Activated T-cell treated with anti-CD3 and anti-CD28 coated beads for 4 hours (primary cell): Measurements from ENCODE around the gene TGFB1.
"Not testable (repeated sequence)": the region's sequence is repeated elsewhere in the genome, so short reads cannot be mapped to it uniquely, and the experiment has no call there.

ENCODE experiments used
- DNase-seq: peaks from one replicate; pipeline ENCODE4 v3.0.0-alpha.2; 2020

The TGFB1 gene

DNA sequence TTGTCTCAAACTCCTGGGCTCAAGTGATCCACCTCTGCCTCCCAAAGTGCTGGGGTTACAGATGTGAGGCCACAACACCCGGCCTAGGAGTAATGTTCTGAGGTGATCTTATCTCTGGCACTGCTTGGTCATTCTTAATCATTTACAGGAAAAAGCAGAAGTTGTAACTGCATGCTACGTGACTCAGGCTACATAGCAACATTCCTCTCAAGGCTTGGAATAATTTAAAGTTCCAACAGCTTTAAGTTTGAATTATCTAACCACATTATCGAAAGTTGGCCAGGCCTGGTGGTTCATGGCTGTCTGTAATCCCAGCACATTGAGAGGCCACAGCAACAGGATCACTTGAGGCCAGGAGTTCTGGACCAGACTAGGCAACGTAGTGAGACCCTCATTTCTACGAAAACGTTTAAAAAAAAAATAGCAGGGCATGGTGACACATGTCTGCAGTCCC, 14.2 kb upstream of the TGFB1 start:
- no peak for DNase-seq

DNA sequence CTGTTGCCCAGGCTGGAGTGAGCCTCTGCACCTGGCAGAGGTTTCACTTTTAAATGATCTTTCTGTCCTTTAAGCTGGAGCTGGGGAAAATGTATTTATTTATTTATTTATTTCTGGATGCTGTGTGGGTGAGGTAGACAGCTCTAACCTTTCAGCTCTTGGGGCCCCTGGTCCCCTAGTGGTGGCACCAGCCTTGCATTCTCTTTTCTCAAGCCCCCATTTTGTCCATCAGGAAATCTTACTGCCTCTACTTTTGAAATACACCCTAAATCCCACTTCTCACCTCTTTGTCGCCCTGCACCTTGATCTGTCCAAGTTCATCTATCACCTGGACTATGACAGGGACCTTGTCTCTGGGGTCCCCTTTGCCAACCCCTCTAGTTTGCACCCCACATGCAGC, 12.4 kb upstream of the TGFB1 start:
- DNase-seq = no peak

DNA sequence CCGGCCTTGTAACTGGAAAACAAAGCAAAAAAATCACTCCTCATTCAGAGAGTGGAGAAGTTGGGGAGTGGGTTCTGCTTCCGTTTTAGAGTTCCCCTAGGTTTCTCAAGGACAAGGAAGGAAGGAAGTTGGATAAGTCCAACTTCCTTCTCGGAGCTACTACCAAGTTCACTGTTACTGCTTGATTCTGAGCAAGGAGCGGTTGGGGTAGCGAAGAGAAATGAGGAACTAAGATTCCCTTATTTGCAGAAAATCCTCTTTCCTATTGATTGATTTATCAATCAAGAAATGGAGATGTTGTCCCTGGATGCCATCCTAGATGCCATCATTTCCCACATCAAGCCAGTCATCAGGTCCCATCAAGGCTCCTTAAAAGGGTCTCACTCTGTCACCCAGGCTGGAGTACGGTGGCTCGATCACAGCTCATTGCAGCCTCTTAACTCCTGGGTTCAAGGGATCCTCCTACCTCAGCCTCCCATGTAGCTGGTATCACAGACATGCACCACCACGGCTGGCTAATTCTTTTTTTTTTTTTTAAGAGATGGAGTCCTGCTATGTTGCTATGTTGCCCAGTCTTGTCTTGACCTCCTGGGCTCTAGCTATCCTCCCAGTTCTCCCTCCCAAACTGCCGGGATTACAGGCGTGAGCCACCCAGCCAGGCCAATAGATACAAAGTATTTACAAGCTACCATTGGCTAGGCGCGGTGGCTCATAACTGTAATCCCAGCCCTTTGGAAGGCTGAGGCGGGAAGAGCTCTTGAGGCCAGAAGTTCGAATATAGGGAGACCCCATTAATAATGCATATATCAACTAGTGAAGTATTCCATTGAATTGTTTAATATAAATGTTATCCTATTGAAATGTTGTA, 11.0 kb upstream of the TGFB1 start:
- no peak for DNase-seq

DNA sequence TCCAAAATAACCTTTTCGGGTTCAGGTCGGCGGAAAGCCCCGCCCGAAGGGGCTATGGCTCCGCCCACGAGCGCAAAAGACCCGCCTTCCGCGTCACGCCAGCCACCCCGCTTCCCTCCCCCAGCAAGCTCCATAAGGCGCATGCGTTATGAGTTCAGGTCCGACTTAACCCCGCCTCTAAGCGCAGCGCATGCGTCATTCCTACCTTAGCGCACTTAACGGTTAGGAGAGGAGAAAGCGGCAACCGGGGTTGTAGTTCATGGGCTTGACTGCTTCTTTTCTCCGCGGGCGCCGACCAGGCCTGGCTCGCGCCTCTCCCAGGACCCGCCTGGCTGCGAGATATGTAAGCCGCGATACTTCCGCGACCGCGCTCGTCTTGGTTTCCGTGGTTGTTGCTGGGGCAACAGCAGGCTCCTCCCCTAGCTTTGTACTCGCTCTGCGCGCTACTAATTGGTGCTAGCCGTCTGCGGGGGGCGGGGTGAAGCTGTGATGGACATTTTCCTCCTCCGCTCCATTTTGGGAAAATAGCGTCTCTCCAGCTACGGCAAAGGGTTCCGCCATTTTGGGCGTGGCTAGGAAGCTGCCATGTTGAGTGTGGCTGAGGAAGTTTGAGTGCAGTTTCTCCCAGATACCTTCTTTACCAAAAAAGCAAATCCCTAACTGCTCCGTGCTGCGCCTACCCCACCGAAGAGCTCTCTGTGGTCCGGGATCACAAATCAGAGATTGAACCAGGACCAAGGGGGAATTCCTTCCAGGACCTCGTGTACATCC, 10.2 kb upstream of the TGFB1 start, which contains the start of gene B9D2:
TSS of gene B9D2 (minus strand) at position 397 of the 771 bp plus-strand sequence. CDS start 630 bp downstream, outside the sequence.
- peak; percentile 96 for DNase-seq

DNA sequence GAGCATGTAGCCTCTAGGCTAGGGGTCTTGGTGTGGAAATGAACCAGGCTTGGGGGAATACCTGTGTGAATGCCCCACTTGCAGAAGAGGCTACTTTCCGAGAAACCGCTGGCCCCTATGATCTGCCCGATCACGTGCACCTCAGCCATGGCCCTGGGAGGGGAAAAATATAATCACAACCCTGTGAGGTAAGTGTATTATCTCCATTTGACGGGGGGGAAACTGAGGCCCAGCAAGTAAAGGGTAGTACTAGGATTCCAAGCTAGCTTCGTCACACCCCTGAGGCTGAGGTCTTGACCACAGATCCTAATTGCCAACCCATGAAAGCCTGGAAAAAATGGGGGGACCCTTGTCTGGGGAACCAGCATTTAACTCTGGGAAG, 9.6 kb upstream of the TGFB1 start:
- no peak for DNase-seq

DNA sequence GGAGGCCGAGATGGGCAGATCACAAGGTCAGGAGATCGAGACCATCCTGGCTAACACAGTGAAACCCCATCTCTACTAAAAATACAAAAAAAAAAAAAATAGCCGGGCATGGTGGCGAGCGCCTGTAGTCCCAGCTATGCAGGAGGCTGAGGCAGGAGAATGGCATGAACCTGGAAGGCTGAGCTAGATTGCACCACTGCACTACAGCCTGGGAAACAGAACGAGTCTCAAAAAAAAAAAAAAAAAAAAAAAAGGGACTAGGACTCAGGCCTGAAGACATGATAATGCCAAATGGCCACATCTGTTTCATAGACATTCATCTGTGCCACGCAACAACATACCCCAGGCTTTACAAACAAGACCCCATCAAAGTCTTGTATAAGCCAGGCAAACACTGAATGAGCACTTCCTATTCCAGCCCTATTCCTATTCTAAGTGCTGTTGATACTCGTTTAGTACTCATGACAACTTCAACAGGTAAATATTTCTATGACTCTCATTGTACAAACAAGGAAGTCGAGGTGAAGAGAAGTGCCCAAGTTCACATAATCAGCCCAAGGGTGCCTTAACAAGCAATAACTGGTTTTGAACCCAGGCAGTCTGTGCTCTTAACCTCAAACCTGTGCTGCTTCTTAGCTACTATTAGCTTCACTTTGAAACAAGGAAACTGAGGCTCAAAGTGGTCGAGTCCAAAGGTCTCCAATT, 8.6 kb upstream of the TGFB1 start:
- no peak for DNase-seq

DNA sequence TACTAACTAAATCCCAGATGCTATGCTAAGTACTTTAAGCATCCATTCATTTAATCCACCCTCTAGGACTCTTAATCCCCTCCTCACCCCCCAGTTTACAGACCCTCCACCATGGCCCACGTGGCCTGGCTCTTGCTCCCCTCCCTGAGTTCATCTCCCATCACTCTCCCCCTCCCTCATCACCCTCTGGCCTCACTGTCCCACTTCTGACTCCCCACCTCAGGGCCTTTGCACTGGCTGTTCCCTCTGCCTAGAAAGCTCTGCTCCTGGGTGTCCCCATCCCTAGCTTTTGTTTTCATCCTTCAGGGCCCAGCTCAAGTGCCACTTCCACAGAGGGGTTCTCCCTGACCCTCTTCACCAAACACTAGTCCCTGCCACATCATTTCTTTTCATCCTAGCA, 6.0 kb upstream of the TGFB1 start:
- DNase-seq = no peak

DNA sequence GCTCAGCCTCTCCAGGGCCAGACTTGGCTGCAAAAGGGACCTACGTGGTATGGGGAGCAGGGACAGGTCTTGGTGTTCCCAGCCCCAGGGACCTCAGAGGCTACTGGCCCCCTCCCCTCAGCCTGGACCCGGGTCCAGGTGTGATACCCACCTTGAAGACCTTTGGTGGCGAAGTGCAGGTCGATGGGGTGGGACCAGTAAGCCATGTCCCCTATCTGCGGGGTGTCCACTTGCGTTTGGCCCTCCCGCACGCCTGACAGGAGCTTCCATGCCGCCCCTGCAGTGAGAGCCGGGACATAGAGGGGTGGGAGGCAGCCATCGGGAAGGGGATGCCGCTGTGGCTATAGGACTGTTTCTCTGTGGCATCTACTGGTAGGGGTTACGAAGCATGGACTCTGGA, 4.0 kb upstream of the TGFB1 start:
- no peak for DNase-seq

DNA sequence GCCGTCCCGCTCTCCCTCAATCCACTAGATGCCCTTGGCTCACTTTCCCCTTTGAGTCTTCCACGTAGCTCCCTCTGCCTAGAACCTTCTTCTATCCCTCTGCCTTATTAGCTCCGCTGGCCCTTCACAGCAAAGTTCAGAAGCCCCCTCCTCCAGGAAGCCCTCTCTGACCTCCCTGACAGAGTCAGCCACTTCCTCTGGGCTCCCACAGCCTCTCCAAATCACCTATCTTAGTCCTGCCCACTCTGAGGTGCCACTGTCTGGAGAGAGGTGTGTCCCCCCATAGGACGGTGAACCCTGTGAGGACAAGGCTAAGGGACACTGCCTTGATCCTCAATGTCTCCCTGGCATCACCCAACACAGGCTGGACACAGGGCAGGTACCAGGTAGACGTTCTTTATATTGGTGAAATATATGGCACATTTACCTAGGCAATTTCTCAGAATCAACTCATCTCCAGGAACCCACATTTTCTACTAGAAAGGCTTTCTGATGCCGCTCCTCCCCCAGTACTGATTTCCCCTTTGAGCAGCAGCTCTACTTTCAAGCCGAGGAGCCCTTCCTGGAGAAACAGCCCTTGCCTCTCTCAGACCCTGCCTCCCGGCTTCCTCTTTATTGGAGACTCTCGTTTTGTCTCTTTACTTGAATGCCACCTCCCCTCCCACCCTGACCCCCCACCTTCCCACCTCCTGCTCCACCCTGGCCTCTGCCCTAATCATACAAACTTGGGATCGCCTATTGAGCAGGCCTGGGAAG, 3.4 kb upstream of the TGFB1 start:
- no peak for DNase-seq

DNA sequence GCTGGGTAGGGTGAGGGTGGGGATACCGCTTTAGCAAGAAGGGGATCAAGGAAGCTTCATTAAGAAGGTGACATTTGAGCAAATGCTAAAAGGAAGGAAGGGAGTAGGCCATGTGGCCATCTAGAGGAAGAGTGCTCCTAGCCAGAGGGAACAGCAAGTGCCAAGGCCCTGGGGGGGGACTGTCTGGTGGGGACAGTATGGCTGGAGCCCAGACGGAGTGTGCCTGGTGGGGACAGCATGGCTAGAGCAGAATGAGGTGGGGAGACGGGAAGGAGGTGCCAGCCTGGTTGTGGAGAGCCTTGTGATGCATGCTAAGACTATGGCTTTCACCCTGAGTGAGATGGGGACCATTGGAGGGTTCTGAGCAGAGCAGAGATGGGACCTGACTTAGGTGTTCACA, 2.1 kb upstream of the TGFB1 start:
- DNase-seq = no peak

DNA sequence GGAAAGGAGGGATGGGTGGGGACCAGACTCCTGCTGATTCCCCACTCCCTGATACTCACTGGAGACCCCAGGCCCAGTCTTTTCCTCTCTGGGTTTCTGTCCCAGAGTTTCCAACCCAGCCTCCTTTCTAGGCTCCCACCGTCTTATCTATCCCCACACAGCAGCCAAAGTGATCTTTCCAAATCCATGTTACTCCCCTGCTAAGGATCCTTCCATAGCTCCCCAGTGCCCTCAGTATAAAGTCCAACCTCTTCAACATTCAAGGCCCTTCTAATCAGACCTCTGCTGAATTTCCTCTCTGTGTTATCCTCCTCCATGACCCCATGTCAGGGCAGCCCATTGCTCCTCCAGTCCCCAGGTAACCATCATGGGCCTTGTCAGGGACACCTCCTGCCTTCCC, 1.3 kb upstream of the TGFB1 start:
- no peak for DNase-seq

DNA sequence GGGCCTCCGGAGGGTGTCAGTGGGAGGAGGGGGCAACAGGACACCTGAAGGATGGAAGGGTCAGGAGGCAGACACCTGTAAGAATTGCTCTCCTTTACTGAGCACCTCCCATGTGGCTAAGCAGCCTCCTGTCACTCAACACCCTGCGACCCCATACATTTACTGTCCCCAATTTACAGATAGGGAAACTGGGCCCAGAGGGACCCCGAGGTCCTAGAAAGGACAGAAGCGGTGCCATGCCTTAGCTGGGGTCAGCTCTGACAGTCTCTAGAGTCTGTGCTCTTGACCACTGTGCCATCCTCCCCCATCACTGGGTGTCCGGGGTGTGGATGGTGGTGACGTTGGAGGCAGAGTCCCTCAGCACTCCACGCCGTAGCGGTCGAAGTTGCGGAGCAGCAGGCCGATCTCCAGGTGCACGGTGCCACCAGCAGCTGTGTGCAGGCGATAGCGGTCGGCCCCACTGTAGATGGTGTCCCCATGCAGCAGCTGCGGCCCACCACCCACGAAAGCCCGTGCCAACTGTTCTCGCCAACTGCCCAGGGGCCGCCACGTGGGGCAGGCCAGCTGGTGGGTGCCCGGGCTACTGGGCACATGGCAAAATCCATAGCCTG, 726 bp upstream of the TGFB1 start:
- no peak for DNase-seq

DNA sequence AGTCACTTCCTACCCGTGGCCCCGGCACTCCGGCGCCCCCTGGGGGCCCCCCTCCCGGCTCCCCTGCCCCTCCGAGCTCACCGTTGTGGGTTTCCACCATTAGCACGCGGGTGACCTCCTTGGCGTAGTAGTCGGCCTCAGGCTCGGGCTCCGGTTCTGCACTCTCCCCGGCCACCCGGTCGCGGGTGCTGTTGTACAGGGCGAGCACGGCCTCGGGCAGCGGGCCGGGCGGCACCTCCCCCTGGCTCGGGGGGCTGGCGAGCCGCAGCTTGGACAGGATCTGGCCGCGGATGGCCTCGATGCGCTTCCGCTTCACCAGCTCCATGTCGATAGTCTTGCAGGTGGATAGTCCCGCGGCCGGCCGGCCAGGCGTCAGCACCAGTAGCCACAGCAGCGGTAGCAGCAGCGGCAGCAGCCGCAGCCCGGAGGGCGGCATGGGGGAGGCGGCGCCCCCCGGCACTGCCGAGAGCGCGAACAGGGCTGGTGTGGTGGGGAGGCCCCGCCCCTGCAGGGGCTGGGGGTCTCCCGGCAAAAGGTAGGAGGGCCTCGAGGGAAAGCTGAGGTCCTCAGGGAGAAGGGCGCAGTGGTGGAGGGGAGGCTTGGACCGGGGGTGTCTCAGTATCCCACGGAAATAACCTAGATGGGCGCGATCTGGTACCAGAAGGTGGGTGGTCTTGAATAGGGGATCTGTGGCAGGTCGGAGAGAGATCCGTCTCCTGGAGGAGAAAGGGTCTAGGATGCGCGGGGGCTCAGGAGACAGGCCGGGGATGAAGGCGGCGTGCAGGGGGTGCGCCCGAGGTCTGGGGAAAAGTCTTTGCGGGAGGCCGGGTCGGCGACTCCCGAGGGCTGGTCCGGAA, 885 bp downstream of the TGFB1 start:
- peak; percentile 72 for DNase-seq

DNA sequence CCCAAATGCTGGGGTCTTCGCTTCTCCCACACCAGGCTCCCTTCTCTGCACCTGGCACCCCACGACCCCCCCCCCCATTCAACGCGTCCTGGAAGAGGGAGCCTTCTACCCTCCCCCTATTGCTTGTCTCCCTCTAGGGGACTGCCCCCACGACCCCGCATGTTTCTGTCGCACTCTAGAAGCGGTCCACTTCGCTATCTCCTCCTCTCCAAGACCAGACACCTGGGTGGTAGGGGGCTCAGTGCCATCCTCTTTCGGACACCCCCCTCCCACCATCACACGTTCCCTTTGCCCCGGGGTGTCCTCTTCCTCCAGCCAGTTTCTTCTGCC, 1.5 kb downstream of the TGFB1 start:
- DNase-seq = no peak

DNA sequence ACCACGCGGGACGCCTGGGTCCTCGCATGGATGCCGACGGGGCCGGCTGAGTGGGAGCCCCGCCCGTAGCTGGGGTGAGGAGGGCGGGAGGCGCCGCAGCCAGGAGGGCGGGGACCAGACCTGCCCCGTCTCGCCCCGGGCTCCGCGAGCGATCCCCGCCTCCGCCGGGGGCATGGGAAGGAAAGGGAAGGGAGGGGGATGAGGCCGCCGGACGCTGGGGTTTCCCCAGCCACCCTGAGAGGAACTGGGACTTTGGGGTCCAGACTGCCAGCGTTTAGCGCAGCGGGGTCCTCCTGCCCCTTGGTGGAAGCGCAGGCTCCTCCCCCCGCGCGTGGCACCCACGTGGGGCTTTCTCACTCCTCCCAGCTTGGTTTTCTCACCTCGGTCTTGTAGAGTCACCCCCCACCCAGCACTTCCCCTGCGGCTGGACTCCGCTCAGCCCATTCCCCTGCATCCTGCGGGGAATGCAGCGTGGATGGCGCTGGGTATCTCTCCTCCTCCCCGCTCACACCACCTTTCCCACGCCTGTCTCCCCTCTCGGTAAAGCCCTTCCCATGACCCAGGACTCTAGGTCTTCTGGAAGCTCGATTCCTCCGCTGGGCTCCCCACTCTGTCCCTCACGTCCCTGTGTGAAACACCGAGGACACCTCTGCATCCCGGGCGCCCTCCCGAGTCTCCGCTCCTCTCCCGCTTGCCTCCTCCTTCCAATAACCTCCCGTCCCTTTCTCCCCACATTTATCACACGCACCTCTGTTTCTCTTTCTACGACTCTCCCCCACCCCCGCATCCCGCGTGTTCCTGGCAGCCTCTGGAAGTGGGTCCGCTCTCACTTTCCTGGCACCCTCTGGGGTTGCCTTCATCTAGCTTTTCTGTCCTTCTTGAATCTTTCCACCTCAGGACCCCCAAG, 2.1 kb downstream of the TGFB1 start:
- DNase-seq = peak; percentile 82

DNA sequence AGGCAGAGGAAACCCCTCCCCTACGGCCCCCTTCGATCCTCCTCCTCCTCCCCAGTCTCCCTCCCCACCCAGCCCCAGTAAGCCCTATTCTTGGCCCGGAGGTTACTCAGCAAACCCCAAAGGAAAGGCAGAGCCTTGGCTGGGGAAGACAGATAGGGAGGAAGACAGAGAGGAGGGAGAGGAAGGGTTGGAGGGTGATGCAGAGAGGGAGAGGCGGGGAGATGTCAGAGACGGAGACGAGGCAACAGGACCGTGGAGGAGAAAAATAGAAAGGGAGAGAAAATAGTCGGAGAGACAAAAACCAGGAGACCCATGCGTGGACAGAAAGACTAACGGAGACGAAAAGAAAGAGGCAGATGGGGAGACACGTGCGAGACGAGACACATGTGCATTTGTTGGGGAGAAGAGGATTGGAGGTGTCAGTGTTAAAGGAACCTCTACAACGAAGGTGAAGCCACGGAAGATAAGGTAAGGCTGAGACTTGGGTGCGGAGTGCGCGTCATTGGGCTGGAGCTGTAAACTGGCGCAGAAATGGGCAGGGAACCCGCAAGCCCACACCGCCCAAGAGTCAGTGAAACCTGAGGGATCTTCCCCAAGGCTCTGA, 2.9 kb downstream of the TGFB1 start:
- DNase-seq = no peak

DNA sequence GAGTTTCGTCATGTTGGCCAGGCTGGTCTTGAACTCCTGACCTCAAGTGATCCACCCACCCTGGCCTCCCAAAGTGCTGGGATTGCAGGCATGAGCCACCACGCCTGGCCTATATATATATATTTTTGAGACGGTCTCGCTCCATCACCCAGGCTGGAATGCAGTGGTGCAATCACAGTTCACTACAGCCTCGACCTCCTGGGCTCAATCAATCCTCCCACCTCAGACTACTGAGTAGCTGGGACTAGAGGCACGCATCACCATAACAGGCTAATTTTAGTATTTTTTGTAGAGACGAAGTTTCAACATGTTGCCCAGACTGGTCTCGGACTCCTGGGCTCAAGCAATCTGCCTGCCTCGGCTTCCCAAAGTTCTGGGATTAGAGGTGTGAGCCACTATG, 6.8 kb downstream of the TGFB1 start:
- DNase-seq = not testable (repeated sequence)

DNA sequence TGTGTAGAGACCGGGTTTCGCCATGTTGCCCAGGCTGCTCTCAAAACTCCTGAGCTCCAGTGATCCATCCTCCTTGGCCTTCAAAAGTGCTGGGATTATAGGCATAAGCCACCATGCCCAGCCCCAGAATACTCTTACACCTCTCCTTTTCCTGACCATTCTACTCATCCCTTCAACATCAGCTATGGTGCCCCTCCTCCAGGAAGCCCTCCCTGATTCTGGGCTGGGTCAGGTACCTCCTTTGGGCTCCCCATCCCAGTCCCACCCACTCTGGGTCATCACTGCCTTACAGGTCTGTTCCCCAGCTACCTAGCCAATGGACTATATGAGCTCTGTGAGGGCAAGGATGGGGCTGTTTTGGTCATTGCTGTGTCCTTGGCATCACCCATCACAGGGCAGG, 9.6 kb downstream of the TGFB1 start:
- DNase-seq = no peak

DNA sequence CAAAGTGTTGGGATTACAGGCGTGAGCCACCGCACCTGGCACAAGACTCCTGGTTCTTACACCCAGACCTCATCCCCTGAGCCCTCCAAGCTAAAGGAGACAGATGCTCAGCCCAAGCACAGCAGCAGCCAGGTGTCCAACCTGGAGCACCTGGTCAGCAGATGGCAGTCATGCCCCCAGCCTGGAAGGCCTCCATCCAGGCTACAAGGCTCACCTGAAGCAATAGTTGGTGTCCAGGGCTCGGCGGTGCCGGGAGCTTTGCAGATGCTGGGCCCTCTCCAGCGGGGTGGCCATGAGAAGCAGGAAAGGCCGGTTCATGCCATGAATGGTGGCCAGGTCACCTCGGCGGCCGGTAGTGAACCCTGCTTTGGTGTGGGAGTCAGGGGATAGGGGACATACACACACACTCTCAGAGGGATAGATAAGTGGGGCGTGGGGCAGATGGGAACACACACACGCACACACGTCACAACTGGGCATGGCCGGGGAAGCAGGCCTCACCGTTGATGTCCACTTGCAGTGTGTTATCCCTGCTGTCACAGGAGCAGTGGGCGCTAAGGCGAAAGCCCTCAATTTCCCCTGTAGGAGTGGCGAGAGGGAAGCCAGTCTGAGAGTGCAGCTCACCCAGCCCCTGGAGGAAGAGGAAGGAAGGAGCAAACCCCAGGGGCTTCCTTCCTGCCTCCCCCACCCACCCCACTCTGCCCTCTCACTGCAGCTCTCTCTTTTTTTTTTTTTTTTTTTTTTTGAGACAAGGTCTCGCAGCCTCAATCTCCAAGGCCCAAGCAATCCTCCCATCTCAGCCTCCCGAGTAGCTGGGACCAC, 11.8 kb downstream of the TGFB1 start:
- no peak for DNase-seq
